Mesendoderm (in vitro differentiated cells): ENCODE results near the gene GSTCD.
A peak's percentile ranks its signal among the peaks of the same experiment; 100 is the strongest.

Experiments
- DNase-seq: peaks from one replicate; pipeline ENCODE4 v3.0.0; 2013
- H2AK5ac ChIP-seq: 2 replicates; pipeline ENCODE4 v1.6.1; 2013; ENCODE audit warnings: low read length, inconsistent platforms
- H2BK120ac ChIP-seq: 2 replicates; pipeline ENCODE4 v1.6.1; 2013; ENCODE audit warnings: low read depth, mild to moderate bottlenecking, low read length, moderate library complexity, mixed read lengths
- H2BK15ac ChIP-seq: replicated peaks from 2 replicates; pipeline ENCODE4 v1.6.1; 2013; ENCODE audit warnings: low read depth, mild to moderate bottlenecking, moderate library complexity
- H2BK5ac ChIP-seq: 2 replicates; pipeline ENCODE4 v1.6.1; 2013; ENCODE audit warnings: low read length, inconsistent platforms
- H3K18ac ChIP-seq: 2 replicates; pipeline ENCODE4 v1.6.1; 2013; ENCODE audit warnings: mild to moderate bottlenecking, low read length, mixed read lengths
- H3K23ac ChIP-seq: one replicate; pipeline ENCODE4 v1.6.1; 2013; ENCODE audit warnings: low read length
- H3K27ac ChIP-seq: 2 replicates; pipeline ENCODE4 v1.5.1; 2013; ENCODE audit warnings: low read depth, mild to moderate bottlenecking, inconsistent platforms, low read length, moderate library complexity
- H3K27me3 ChIP-seq: 2 replicates; pipeline ENCODE4 v1.6.1; 2013; ENCODE audit warnings: low read length, control low read depth, mild to moderate bottlenecking, inconsistent platforms; ENCODE audit not compliant: insufficient read depth, poor library complexity
- H3K36me3 ChIP-seq: 2 replicates; pipeline ENCODE4 v1.6.1; 2013; ENCODE audit warnings: low read length, inconsistent platforms; ENCODE audit not compliant: control insufficient read depth, insufficient read depth
- H3K4ac ChIP-seq: one replicate; pipeline ENCODE4 v1.6.1; 2013; ENCODE audit warnings: low read depth, mild to moderate bottlenecking, low read length, moderate library complexity
- H3K4me1 ChIP-seq: 2 replicates; pipeline ENCODE4 v1.6.1; 2013; ENCODE audit warnings: low read depth, low read length, inconsistent platforms; ENCODE audit not compliant: control insufficient read depth
- H3K4me2 ChIP-seq: 2 replicates; pipeline ENCODE4 v1.6.1; 2013; ENCODE audit warnings: low read length
- H3K4me3 ChIP-seq: 2 replicates; pipeline ENCODE4 v1.5.1; 2013; ENCODE audit warnings: mild to moderate bottlenecking, low read length
- H3K56ac ChIP-seq: one replicate; pipeline ENCODE4 v1.6.1; 2013; ENCODE audit warnings: low read length
- H3K79me1 ChIP-seq: 2 replicates; pipeline ENCODE4 v1.6.1; 2013; ENCODE audit warnings: low read length, inconsistent platforms
- H3K79me2 ChIP-seq: 2 replicates; pipeline ENCODE4 v1.6.1; 2013; ENCODE audit warnings: mild to moderate bottlenecking, low read length; ENCODE audit not compliant: control insufficient read depth, insufficient read depth
- H3K9ac ChIP-seq: 2 replicates; pipeline ENCODE4 v1.6.1; 2013; ENCODE audit warnings: low read length, inconsistent platforms
- H4K5ac ChIP-seq: one replicate; pipeline ENCODE4 v1.6.1; 2013; ENCODE audit warnings: low read length
- H4K8ac ChIP-seq: one replicate; pipeline ENCODE4 v1.6.1; 2013; ENCODE audit warnings: low read depth, mild to moderate bottlenecking, control low read depth, low read length, moderate library complexity
- WGBS: extraction: QIAGEN DNeasy Blood & Tissue Kit; methylation state at CpG from one replicate; pipeline ENCODE4 v1.1.7; 2013; ENCODE audit warnings: low lambda C conversion rate, missing lambda C conversion rate; ENCODE audit not compliant: insufficient coverage; ENCODE audit errors: extremely low coverage; 5-methylcytosine and 5-hydroxymethylcytosine counted together

Gene GSTCD

GRCh38 chr4:105710012-105710600, 1.5 kb downstream of the GSTCD start:
- Histone ChIP-seq H2BK15ac (no peak overlapping the region), H3K4me3 (no peak overlapping the region), H3K56ac (no peak overlapping the region), H4K8ac (no peak overlapping the region), H3K4ac (no peak overlapping the region), H3K4me2 (no peak overlapping the region), H3K27ac (no peak overlapping the region), H3K9ac (no peak overlapping the region), H3K79me1 (peaks cover 5% of the 10 kb centered on the region), H3K27me3 (no peaks in the 10 kb centered on the region), H3K23ac (no peak overlapping the region), H3K18ac (no peak overlapping the region), H3K79me2 (peaks cover 14% of the 10 kb centered on the region), H4K5ac (no peak overlapping the region), H3K36me3 (no peaks in the 10 kb centered on the region), H2AK5ac (no peak overlapping the region), H2BK5ac (no peak overlapping the region), H3K4me1 (no peaks in the 10 kb centered on the region), H2BK120ac (no peak overlapping the region)
- WGBS: no CpG with 5 or more reads among the region's 16 CpGs
- peak; percentile 25 for DNase-seq

DNA sequence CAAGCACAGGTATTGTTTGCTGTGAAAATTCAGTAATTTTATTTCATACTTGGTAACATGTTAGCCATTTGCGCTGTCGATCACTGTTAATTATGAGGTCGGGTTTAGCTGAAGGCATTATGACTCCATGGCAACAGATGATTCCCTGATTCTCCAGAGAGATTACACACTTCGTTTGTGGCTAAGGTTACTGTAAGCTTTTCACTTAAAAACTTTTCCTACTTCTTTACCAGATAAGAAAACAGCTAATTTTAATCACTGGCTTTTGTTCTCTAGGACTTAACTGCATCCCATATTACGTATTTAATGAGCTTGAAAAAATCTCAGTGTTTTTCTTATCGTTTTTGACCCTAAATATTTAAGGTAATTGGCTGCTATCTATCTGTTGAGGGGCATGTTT, 2.1 kb downstream of the GSTCD start:
- no peak overlapping the region for H3K4me2 ChIP-seq
- no peaks in the 10 kb centered on the region for H3K36me3 ChIP-seq
- H2BK120ac ChIP-seq: no peak overlapping the region
- no peak overlapping the region for H3K18ac ChIP-seq
- H2BK5ac ChIP-seq: no peak overlapping the region
- no peak overlapping the region for H3K4me3 ChIP-seq
- peak; percentile 61 for DNase-seq
- no peak overlapping the region for H2AK5ac ChIP-seq
- H4K5ac ChIP-seq: no peak overlapping the region
- H4K8ac ChIP-seq: no peak overlapping the region
- peaks cover 5% of the 10 kb centered on the region for H3K79me1 ChIP-seq
- WGBS: no CpG with 5 or more reads among the region's 6 CpGs
- no peak overlapping the region for H2BK15ac ChIP-seq
- H3K23ac ChIP-seq: no peak overlapping the region
- no peaks in the 10 kb centered on the region for H3K27me3 ChIP-seq
- no peak overlapping the region for H3K56ac ChIP-seq
- no peaks in the 10 kb centered on the region for H3K4me1 ChIP-seq
- H3K4ac ChIP-seq: no peak overlapping the region
- H3K27ac ChIP-seq: no peak overlapping the region
- no peak overlapping the region for H3K9ac ChIP-seq
- peaks cover 13% of the 10 kb centered on the region for H3K79me2 ChIP-seq

DNA sequence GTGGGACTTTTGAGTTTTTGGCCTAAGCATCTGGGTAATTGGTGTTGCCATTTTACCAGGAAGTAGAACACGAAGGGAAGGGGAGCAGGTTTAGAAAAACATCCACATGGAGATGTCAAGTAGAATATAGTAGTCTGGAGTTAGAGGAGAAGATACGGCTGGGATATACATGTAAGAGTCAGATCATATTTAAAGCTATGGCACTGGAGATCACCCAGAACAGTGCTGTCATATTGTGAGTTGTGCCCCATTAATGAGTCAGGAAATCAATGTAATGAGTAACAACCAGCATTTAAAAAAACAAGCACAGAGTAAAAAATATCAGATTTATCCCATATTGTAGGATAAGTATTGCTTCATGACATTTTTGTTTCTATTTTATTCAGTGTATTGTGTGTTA, 4.2 kb downstream of the GSTCD start:
- Histone ChIP-seq H3K79me1 (peaks cover 10% of the 10 kb centered on the region), H3K79me2 (peaks cover 18% of the 10 kb centered on the region), H3K4me3 (no peak overlapping the region), H3K23ac (no peak overlapping the region), H3K18ac (no peak overlapping the region), H2AK5ac (no peak overlapping the region), H2BK15ac (no peak overlapping the region), H3K36me3 (no peaks in the 10 kb centered on the region), H3K27me3 (no peaks in the 10 kb centered on the region), H3K27ac (no peak overlapping the region), H3K4me1 (no peaks in the 10 kb centered on the region), H3K56ac (no peak overlapping the region), H4K8ac (no peak overlapping the region), H4K5ac (no peak overlapping the region), H3K4ac (no peak overlapping the region), H2BK120ac (no peak overlapping the region), H3K9ac (no peak overlapping the region), H3K4me2 (no peak overlapping the region), H2BK5ac (no peak overlapping the region)
- no CpG with 5 or more reads among the region's 2 CpGs for WGBS
- no peak for DNase-seq

DNA sequence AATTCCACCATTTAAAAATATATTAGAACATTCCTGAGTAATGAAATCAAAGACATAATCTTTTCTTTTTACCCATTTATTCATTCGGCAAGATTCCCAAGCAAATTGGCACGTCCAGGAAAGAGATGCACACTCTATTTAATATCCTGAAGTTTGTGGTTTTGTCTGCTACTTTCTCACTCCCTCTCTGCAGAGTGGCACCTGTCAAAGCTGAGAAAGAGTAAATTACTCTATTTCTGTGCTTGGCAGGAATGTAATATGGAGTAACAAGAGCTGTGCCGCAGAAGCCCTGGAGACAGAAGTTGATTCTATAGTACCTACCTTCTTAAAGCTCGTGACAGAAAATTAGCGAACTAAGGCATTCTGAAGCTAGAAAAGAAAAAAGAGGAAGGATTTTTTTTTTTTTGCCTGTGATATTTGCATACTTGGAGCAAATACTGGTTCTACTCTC, 5.5 kb downstream of the GSTCD start:
- Histone ChIP-seq H3K4ac (no peak overlapping the region), H3K27me3 (no peaks in the 10 kb centered on the region), H3K9ac (no peak overlapping the region), H2AK5ac (no peak overlapping the region), H3K23ac (no peak overlapping the region), H3K4me1 (no peaks in the 10 kb centered on the region), H3K36me3 (no peaks in the 10 kb centered on the region), H2BK5ac (no peak overlapping the region), H3K27ac (no peak overlapping the region), H3K56ac (no peak overlapping the region), H2BK15ac (no peak overlapping the region), H3K4me3 (no peak overlapping the region), H3K18ac (no peak overlapping the region), H3K4me2 (no peak overlapping the region), H2BK120ac (no peak overlapping the region), H4K8ac (no peak overlapping the region), H4K5ac (no peak overlapping the region), H3K79me1 (peaks cover 12% of the 10 kb centered on the region), H3K79me2 (peaks cover 18% of the 10 kb centered on the region)
- DNase-seq: no peak
- no CpG with 5 or more reads among the region's 5 CpGs for WGBS

DNA sequence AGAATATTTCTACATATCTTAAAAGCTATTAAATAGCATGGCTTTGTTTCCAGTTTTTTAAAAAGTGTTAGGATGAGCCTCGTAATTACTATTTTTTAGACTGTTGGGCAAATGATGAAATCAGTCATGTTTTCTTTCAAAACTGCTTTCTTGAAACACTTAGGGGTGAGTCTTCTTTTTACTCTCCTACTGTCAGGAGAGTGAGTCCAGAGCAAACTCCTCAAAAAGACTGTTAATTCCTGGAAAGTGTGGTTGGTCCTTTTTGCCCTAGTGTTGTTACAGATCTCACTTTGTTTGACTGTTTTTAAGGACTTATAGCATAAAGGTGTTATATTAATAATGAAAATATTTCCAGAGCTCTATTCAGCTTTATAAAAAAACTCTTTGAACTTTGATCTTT, 6.3 kb downstream of the GSTCD start:
- H2AK5ac ChIP-seq: no peak overlapping the region
- no peak overlapping the region for H2BK15ac ChIP-seq
- no peaks in the 10 kb centered on the region for H3K36me3 ChIP-seq
- no peak overlapping the region for H3K23ac ChIP-seq
- H3K79me1 ChIP-seq: peaks cover 12% of the 10 kb centered on the region
- H4K5ac ChIP-seq: no peak overlapping the region
- no peak overlapping the region for H3K9ac ChIP-seq
- no peak overlapping the region for H3K18ac ChIP-seq
- H3K4me3 ChIP-seq: no peak overlapping the region
- no peak overlapping the region for H2BK120ac ChIP-seq
- H3K4me2 ChIP-seq: no peak overlapping the region
- H3K27ac ChIP-seq: no peak overlapping the region
- WGBS: no CpG with 5 or more reads among the region's 1 CpG
- no peak overlapping the region for H3K4ac ChIP-seq
- no peak overlapping the region for H3K56ac ChIP-seq
- DNase-seq: no peak
- H2BK5ac ChIP-seq: no peak overlapping the region
- H3K27me3 ChIP-seq: no peaks in the 10 kb centered on the region
- H4K8ac ChIP-seq: no peak overlapping the region
- H3K79me2 ChIP-seq: peaks cover 16% of the 10 kb centered on the region
- no peaks in the 10 kb centered on the region for H3K4me1 ChIP-seq

DNA sequence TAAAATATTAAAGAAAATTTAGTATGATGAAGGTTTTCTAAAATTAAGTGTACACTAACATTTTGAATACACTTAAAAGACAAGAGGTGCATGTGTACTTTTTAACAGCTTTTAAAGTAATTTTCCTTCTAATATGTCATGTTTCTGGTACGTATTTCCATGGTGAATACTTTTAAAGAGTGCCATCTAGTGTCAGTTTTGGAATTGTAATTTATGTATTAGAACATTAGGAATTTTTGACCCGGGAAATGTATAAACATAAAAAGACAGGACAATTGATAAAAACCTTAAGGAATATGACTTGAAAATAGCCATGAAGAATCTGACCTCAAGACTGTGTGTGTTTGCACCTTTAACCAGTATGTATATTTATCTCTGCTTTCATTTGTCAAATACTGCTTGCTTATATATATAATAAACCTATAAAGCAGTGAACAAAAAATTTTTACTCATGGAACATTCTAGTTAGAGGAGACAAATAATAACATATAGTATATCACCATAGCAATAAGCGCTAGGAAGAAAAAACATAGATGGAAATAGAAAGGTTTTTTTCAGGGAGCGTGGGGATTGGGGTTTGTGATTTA, 7.2 kb downstream of the GSTCD start:
- no peak overlapping the region for H2BK120ac ChIP-seq
- no peaks in the 10 kb centered on the region for H3K4me1 ChIP-seq
- H2AK5ac ChIP-seq: no peak overlapping the region
- no peak overlapping the region for H3K23ac ChIP-seq
- no peak overlapping the region for H3K9ac ChIP-seq
- H2BK5ac ChIP-seq: no peak overlapping the region
- H3K27ac ChIP-seq: no peak overlapping the region
- H4K8ac ChIP-seq: no peak overlapping the region
- DNase-seq: no peak
- no peak overlapping the region for H4K5ac ChIP-seq
- H2BK15ac ChIP-seq: no peak overlapping the region
- no peaks in the 10 kb centered on the region for H3K36me3 ChIP-seq
- no peak overlapping the region for H3K56ac ChIP-seq
- H3K4ac ChIP-seq: no peak overlapping the region
- H3K79me1 ChIP-seq: peaks cover 12% of the 10 kb centered on the region
- H3K18ac ChIP-seq: no peak overlapping the region
- 100% methylated on average over 1 of the region's 4 CpGs for WGBS
- no peak overlapping the region for H3K4me2 ChIP-seq
- peaks cover 13% of the 10 kb centered on the region for H3K79me2 ChIP-seq
- H3K27me3 ChIP-seq: no peaks in the 10 kb centered on the region
- no peak overlapping the region for H3K4me3 ChIP-seq
